ENCODE measurements around the gene PAK5. TPM values are rescaled to one million over a fixed set of nuclear protein-coding genes. Genes with fewer than 3 reads are reported as not detected.

Gene PAK5
- total RNA-seq, 4 donors from 2014 or later: 0.22 TPM; not detected in 3

DNA sequence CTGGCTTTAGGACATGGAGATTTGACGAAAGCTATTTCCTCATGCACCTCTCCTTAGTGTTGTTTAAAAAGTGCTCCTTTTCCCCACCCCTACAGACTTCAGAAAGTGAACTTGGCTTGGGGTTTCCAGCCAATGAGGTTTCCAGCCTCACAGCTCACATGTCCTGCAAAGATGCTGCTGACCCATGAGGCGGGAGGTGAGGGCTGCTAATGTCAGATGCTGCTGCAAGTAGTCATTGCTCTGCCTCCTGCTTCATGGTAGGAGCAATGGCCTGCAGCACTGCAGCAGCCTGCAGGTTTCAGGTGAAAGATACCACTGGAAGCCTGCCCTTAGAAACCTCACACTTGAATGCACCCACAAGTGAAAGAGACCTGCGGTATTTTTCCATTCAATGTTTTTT lies 211.7 kb downstream of the PAK5 start:
- 90 to 91% methylated on average over 3 of the region's 3 CpGs for WGBS, 2 donors
- Histone ChIP-seq H3K4me1 (peaks cover 0 to 3% (median 0%) of the 10 kb centered on the region in 4 donors), H3K27me3 (no peaks in the 10 kb centered on the region), H3K9me3 (no peaks in the 10 kb centered on the region), H3K27ac (no peak overlapping the region), H3K4me3 (no peak overlapping the region), H3K36me3 (no peaks in the 10 kb centered on the region)
- no peak for DNase-seq (ENCODE audit: low spot score in 2 of 2)
- TF ChIP-seq, protein P1, sequence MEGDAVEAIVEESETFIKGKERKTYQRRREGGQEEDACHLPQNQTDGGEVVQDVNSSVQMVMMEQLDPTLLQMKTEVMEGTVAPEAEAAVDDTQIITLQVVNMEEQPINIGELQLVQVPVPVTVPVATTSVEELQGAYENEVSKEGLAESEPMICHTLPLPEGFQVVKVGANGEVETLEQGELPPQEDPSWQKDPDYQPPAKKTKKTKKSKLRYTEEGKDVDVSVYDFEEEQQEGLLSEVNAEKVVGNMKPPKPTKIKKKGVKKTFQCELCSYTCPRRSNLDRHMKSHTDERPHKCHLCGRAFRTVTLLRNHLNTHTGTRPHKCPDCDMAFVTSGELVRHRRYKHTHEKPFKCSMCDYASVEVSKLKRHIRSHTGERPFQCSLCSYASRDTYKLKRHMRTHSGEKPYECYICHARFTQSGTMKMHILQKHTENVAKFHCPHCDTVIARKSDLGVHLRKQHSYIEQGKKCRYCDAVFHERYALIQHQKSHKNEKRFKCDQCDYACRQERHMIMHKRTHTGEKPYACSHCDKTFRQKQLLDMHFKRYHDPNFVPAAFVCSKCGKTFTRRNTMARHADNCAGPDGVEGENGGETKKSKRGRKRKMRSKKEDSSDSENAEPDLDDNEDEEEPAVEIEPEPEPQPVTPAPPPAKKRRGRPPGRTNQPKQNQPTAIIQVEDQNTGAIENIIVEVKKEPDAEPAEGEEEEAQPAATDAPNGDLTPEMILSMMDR (IDR thresholded peaks at IDR 0.05): no peak
- TF ChIP-seq EP300 (IDR thresholded peaks at IDR 0.05): no peak
- no peak for TF ChIP-seq POLR2A (IDR thresholded peaks at IDR 0.05)

GRCh38 chr20:9626357-9626756 lies 212.5 kb downstream of the PAK5 start:
- WGBS, 2 donors: 70 to 74% methylated on average over 3 of the region's 3 CpGs
- DNase-seq (ENCODE audit: low spot score in 2 of 2): no peak

DNA sequence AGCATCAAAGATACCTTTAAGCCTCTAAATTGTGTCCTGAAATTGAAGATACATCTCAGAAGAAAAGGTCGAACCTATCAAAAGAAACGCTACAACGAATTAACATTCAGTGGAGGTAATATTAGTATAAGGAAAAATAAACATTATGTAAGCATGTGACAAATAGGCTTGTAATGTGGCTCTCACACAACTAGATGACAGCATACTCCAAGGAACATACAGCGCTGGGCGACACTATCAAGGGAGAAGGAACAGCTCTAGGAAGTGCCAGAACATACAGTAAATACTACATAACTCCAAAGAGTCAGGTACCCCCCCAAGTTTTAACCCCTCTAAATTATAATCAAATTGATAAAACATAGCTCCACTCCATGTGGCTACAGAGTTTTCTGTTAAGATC lies 220.9 kb downstream of the PAK5 start:
- Histone ChIP-seq H3K4me3 (no peak overlapping the region), H3K9me3 (no peaks in the 10 kb centered on the region), H3K27ac (no peak overlapping the region), H3K4me1 (peaks cover 0 to 6% (median 0%) of the 10 kb centered on the region in 4 donors), H3K36me3 (no peaks in the 10 kb centered on the region), H3K27me3 (no peaks in the 10 kb centered on the region)
- DNase-seq (ENCODE audit: low spot score in 2 of 2): no peak
- TF ChIP-seq, protein P1 (IDR thresholded peaks at IDR 0.05): peak in 1 of 5 experiments; percentile 10
- no peak for TF ChIP-seq EP300 (IDR thresholded peaks at IDR 0.05)
- WGBS, 2 donors: 70 to 73% methylated on average over 5 of the region's 5 CpGs

More at GRCh38 chr20:9626357-9626756, 212.5 kb downstream of the PAK5 start:
- TF ChIP-seq, protein P1 (IDR thresholded peaks at IDR 0.05): no peak
- TF ChIP-seq POLR2A (IDR thresholded peaks at IDR 0.05) (no peak), EP300 (IDR thresholded peaks at IDR 0.05) (no peak)
- Histone ChIP-seq H3K27me3 (no peaks in the 10 kb centered on the region), H3K4me1 (peaks cover 0 to 3% (median 0%) of the 10 kb centered on the region in 4 donors), H3K4me3 (no peak overlapping the region), H3K9me3 (no peaks in the 10 kb centered on the region), H3K27ac (no peak overlapping the region), H3K36me3 (no peaks in the 10 kb centered on the region)

GRCh38 chr20:9616833-9617461 lies 221.9 kb downstream of the PAK5 start:
- no peaks in the 10 kb centered on the region for H3K36me3 ChIP-seq

GRCh38 chr20:9616455-9616805 lies 222.4 kb downstream of the PAK5 start:
- 69 to 73% methylated on average over 5 of the region's 5 CpGs for WGBS, 2 donors
- Histone ChIP-seq H3K9me3 (no peaks in the 10 kb centered on the region), H3K27ac (no peak overlapping the region), H3K36me3 (no peaks in the 10 kb centered on the region), H3K27me3 (no peaks in the 10 kb centered on the region), H3K4me3 (no peak overlapping the region), H3K4me1 (peaks cover 0 to 6% (median 0%) of the 10 kb centered on the region in 4 donors)
- DNase-seq (ENCODE audit: low spot score in 2 of 2): no peak
- no peak for TF ChIP-seq EP300 (IDR thresholded peaks at IDR 0.05)

More at GRCh38 chr20:9616833-9617461, 221.9 kb downstream of the PAK5 start:
- H3K4me1 ChIP-seq: peaks cover 0 to 6% (median 0%) of the 10 kb centered on the region in 4 donors
- TF ChIP-seq EP300 (IDR thresholded peaks at IDR 0.05): no peak
- TF ChIP-seq, protein P1 (IDR thresholded peaks at IDR 0.05): peak; percentile 61 to 83 (median 74)
- no peak overlapping the region for H3K4me3 ChIP-seq
- DNase-seq (ENCODE audit: low spot score in 2 of 2): peak in 1 of 2 donors; percentile 41
- H3K27me3 ChIP-seq: no peaks in the 10 kb centered on the region
- no peak overlapping the region for H3K27ac ChIP-seq
- no peaks in the 10 kb centered on the region for H3K9me3 ChIP-seq
- 2% methylated on average over 10 of the region's 10 CpGs for WGBS, 2 donors
